Hepatocyte (in vitro differentiated cells): Measurements from ENCODE around the gene FAM120A. TPM values are rescaled to one million over a fixed set of nuclear protein-coding genes. Genes with fewer than 3 reads are reported as not detected.

Experiments
- DNase-seq: peaks from one replicate; pipeline ENCODE4 v3.0.0-alpha.2; 2016; ENCODE audit warnings: low spot score
- H2AFZ ChIP-seq: fragments of 200-600 bp; sonication (generic); 2 replicates; pipeline ENCODE4 v1.6.0; 2016; ENCODE audit warnings: antibody characterized with exemption, mild to moderate bottlenecking
- H3K27ac ChIP-seq: fragments of 200-600 bp; sonication (generic); 2 replicates; pipeline ENCODE4 v1.5.1; 2016; ENCODE audit warnings: mild to moderate bottlenecking
- H3K27me3 ChIP-seq: fragments of 200-600 bp; sonication (generic); 2 replicates; pipeline ENCODE4 v1.6.1; 2016
- H3K36me3 ChIP-seq: fragments of 200-600 bp; sonication (generic); replicated peaks from 2 replicates; pipeline ENCODE4 v1.5.1; 2016; ENCODE audit warnings: low read depth; ENCODE audit not compliant: insufficient read depth
- H3K4me1 ChIP-seq: fragments of 200-600 bp; sonication (generic); 2 replicates; pipeline ENCODE4 v1.5.1; 2016; ENCODE audit warnings: mild to moderate bottlenecking, moderate library complexity; ENCODE audit not compliant: insufficient read depth
- H3K4me2 ChIP-seq: fragments of 200-600 bp; sonication (generic); 2 replicates; pipeline ENCODE4 v1.6.0; 2016
- H3K4me3 ChIP-seq: fragments of 200-600 bp; sonication (generic); 2 replicates; pipeline ENCODE4 v1.5.1; 2016; ENCODE audit warnings: mild to moderate bottlenecking
- H3K79me2 ChIP-seq: fragments of 200-600 bp; sonication (generic); 2 replicates; pipeline ENCODE4 v1.6.0; 2017; ENCODE audit warnings: mild to moderate bottlenecking
- H3K9me2 ChIP-seq: fragments of 200-600 bp; sonication (generic); replicated peaks from 2 replicates; pipeline ENCODE4 v1.6.0; 2017; ENCODE audit warnings: mild to moderate bottlenecking; ENCODE audit not compliant: insufficient read depth
- H3K9me3 ChIP-seq: fragments of 200-600 bp; sonication (generic); 2 replicates; pipeline ENCODE4 v1.5.1; 2016; ENCODE audit warnings: low read depth, mild to moderate bottlenecking
- H4K20me1 ChIP-seq: fragments of 200-600 bp; sonication (generic); 2 replicates; pipeline ENCODE4 v1.6.0; 2016; ENCODE audit warnings: mild to moderate bottlenecking; ENCODE audit not compliant: insufficient read depth, poor library complexity, severe bottlenecking
- CTCF ChIP-seq: fragments of 200-600 bp; sonication (generic); IDR thresholded peaks from 2 replicates; pipeline ENCODE4 v1.5.1; 2016; ENCODE audit warnings: antibody characterized with exemption, mild to moderate bottlenecking; ENCODE audit not compliant: poor library complexity
- EZH2 ChIP-seq: fragments of 200-600 bp; sonication (generic); IDR thresholded peaks from 2 replicates; pipeline ENCODE4 v1.6.1; 2016; ENCODE audit warnings: antibody characterized with exemption, mild to moderate bottlenecking, borderline replicate concordance
- EZH2phosphoT487 ChIP-seq: fragments of 200-600 bp; sonication (generic); IDR thresholded peaks from one replicate; pipeline ENCODE4 v1.6.1; 2018; ENCODE audit warnings: antibody characterized with exemption, mild to moderate bottlenecking, low read depth, moderate library complexity; ENCODE audit not compliant: unreplicated experiment, severe bottlenecking
- WGBS: methylation state at CpG from one replicate; pipeline ENCODE4 v1.1.6; 2016; ENCODE audit warnings: low lambda C conversion rate; ENCODE audit errors: missing lambda C conversion rate; 5-methylcytosine and 5-hydroxymethylcytosine counted together
- polyA plus RNA-seq: library from polyadenylated mRNA; unstranded; fragments of >200 nt; fragmentation: Nextera tagmentation; extraction: Ambion mirVana; gene quantifications from 2 replicates; pipeline ENCODE4 v1.2.1, GENCODE V29; 2016
- total RNA-seq: library from RNA; depleted of rRNA; stranded (reverse); fragments of >200 nt; gene quantifications from 2 replicates; pipeline ENCODE4 v1.2.3, GENCODE V29; 2014

FAM120A gene
- total and polyA plus RNA-seq, 2 experiments from 2014 or later: 16.0 to 49.3 TPM

GRCh38 chr9:93440896-93441580 lies 10.4 kb upstream of the FAM120A start:
- Histone ChIP-seq H3K9me2 (no peaks in the 10 kb centered on the region), H3K36me3 (no peaks in the 10 kb centered on the region), H3K79me2 (no peaks in the 10 kb centered on the region), H3K4me2 (no peak overlapping the region), H3K4me3 (no peak overlapping the region), H3K27ac (no peak overlapping the region), H3K4me1 (no peaks in the 10 kb centered on the region), H4K20me1 (no peaks in the 10 kb centered on the region), H2AFZ (no peak overlapping the region), H3K9me3 (no peaks in the 10 kb centered on the region), H3K27me3 (no peaks in the 10 kb centered on the region)
- no peak for TF ChIP-seq CTCF
- TF ChIP-seq EZH2: no peak
- no peak for TF ChIP-seq EZH2phosphoT487
- no peak for DNase-seq
- 89% methylated on average over 8 of the region's 8 CpGs for WGBS

GRCh38 chr9:93446073-93446472 lies 5.4 kb upstream of the FAM120A start:
- peaks cover 8% of the 10 kb centered on the region for H3K4me1 ChIP-seq
- TF ChIP-seq CTCF: no peak
- TF ChIP-seq EZH2: no peak
- TF ChIP-seq EZH2phosphoT487: no peak
- no peak overlapping the region for H2AFZ ChIP-seq
- H3K36me3 ChIP-seq: no peaks in the 10 kb centered on the region
- WGBS: 84% methylated on average over 3 of the region's 3 CpGs
- H3K27me3 ChIP-seq: no peaks in the 10 kb centered on the region
- H3K4me2 ChIP-seq: no peak overlapping the region
- H3K79me2 ChIP-seq: peaks cover 25% of the 10 kb centered on the region
- peaks cover 5% of the 10 kb centered on the region for H4K20me1 ChIP-seq
- no peak overlapping the region for H3K4me3 ChIP-seq
- no peak for DNase-seq
- H3K9me3 ChIP-seq: no peaks in the 10 kb centered on the region
- no peaks in the 10 kb centered on the region for H3K9me2 ChIP-seq
- no peak overlapping the region for H3K27ac ChIP-seq

GRCh38 chr9:93447655-93448054 lies 3.8 kb upstream of the FAM120A start:
- Histone ChIP-seq H3K9me2 (no peaks in the 10 kb centered on the region), H3K27me3 (no peaks in the 10 kb centered on the region), H3K4me1 (peaks cover 8% of the 10 kb centered on the region), H4K20me1 (peaks cover 5% of the 10 kb centered on the region), H3K27ac (no peak overlapping the region), H3K4me2 (no peak overlapping the region), H3K4me3 (no peak overlapping the region), H2AFZ (no peak overlapping the region), H3K9me3 (no peaks in the 10 kb centered on the region), H3K36me3 (no peaks in the 10 kb centered on the region), H3K79me2 (peaks cover 33% of the 10 kb centered on the region)
- TF ChIP-seq CTCF (no peak), EZH2phosphoT487 (no peak), EZH2 (no peak)
- no peak for DNase-seq
- WGBS: 85% methylated on average over 4 of the region's 4 CpGs
